COR-L47 (cell line): ENCODE measurements around the gene ACO2.
A peak's percentile ranks its signal among the peaks of the same experiment; 100 is the strongest.
"Not testable (repeated sequence)": the region's sequence is repeated elsewhere in the genome, so short reads cannot be mapped to it uniquely, and the experiment has no call there.

ENCODE experiments used
- DNase-seq: peaks from one replicate; lab custom pipeline; 2025; lab: John Stamatoyannopoulos, UW

The ACO2 gene

GRCh38 chr22:41468381-41469217 lies at the start of gene ACO2, which contains the start of gene PHF5A:
Gene ACO2, plus strand, starts transcription at chr22:41469117. Its CDS starts 30 bp downstream, at chr22:41469147.
Gene PHF5A, minus strand, starts transcription at chr22:41468692. Its CDS starts 39 bp downstream, at chr22:41468653.
- DNase-seq = peak; percentile 95

GRCh38 chr22:41425660-41426365 lies 43.1 kb upstream of the ACO2 start:
- DNase-seq = no peak

GRCh38 chr22:41429232-41429950 lies 39.5 kb upstream of the ACO2 start:
- DNase-seq = no peak

- DNase-seq = no peak
These were observed 39.0 kb upstream of the ACO2 start for GRCh38 chr22:41429951-41430332.

- DNase-seq = no peak
These were observed 37.3 kb upstream of the ACO2 start for GRCh38 chr22:41431656-41432055.

GRCh38 chr22:41433480-41433879 lies 35.4 kb upstream of the ACO2 start:
- DNase-seq = not testable (repeated sequence)

GRCh38 chr22:41434361-41435003 lies 34.4 kb upstream of the ACO2 start:
- DNase-seq = not testable (repeated sequence)

- DNase-seq = no peak
These were observed 33.4 kb upstream of the ACO2 start for GRCh38 chr22:41435560-41435959.

- DNase-seq = no peak
These were observed 32.4 kb upstream of the ACO2 start for GRCh38 chr22:41436322-41437113.

GRCh38 chr22:41437198-41437597 lies 31.7 kb upstream of the ACO2 start:
- no peak for DNase-seq

GRCh38 chr22:41440511-41440910 lies 28.4 kb upstream of the ACO2 start:
- not testable (repeated sequence) for DNase-seq

- no peak for DNase-seq
These were observed 26.6 kb upstream of the ACO2 start for GRCh38 chr22:41442240-41442792.

GRCh38 chr22:41444360-41445128 lies 24.4 kb upstream of the ACO2 start:
- DNase-seq = peak; percentile 94

- DNase-seq = peak; percentile 5
These were observed 23.5 kb upstream of the ACO2 start for GRCh38 chr22:41445129-41446056.

GRCh38 chr22:41446057-41446501 lies 22.8 kb upstream of the ACO2 start:
- DNase-seq = no peak

GRCh38 chr22:41446639-41447434 lies 22.1 kb upstream of the ACO2 start, which contains the start of gene TOB2:
Gene TOB2, minus strand, starts transcription at chr22:41446801. Its CDS starts 9,456 bp downstream, at chr22:41437345.
- DNase-seq = peak; percentile 93

- DNase-seq = peak; percentile 57
These were observed 21.3 kb upstream of the ACO2 start for GRCh38 chr22:41447435-41448188.
